Upper lobe of left lung (tissue), 6 donors: ENCODE data around the gene CACNA2D2. TPM values are rescaled to one million over a fixed set of nuclear protein-coding genes. Genes with fewer than 3 reads are reported as not detected.

Source experiments
- ATAC-seq, 2 donors: fragments of 200-7000 bp; cut with Tn5 transposase; one replicate each; pipeline ENCODE4 v1.9.1; 2022; ENCODE audit warnings: mild to moderate bottlenecking in 2 of 2, moderate library complexity in 2 of 2; ENCODE audit not compliant: low FRiP score in 2 of 2
- DNase-seq, 2 donors: peaks; one replicate each; pipeline ENCODE4 v3.0.0-alpha.2; 2019 to 2020
- H3K27ac ChIP-seq, 4 donors: fragments of 200-600 bp; sonication (generic); one replicate each; pipeline ENCODE4 v1.5.1; 2016 to 2019
- H3K27me3 ChIP-seq, 4 donors: fragments of 200-600 bp; sonication (generic); one replicate each; pipeline ENCODE4 v1.5.1; 2017 to 2019
- H3K36me3 ChIP-seq, 4 donors: fragments of 200-600 bp; sonication (generic); one replicate each; pipeline ENCODE4 v1.5.1; 2016 to 2019
- H3K4me1 ChIP-seq, 4 donors: fragments of 200-600 bp; sonication (generic); one replicate each; pipeline ENCODE4 v1.5.1; 2018 to 2019
- H3K4me3 ChIP-seq, 4 donors: fragments of 200-600 bp; sonication (generic); one replicate each; pipeline ENCODE4 v1.5.1; 2017 to 2019; ENCODE audit warnings: mild to moderate bottlenecking in 2 of 4, moderate library complexity in 1 of 4
- H3K9me3 ChIP-seq, 4 donors: fragments of 200-600 bp; sonication (generic); one replicate each; pipeline ENCODE4 v1.5.1; 2018 to 2019
- EP300 ChIP-seq, 4 donors: sonication (generic); formaldehyde crosslinking; IDR thresholded peaks; one replicate each; pipeline ENCODE4 v1.5.1; 2017; ENCODE audit warnings: antibody characterized with exemption in 4 of 4, control low read depth in 2 of 4
- POLR2A ChIP-seq, 4 donors: fragments of 450-650 bp; IDR thresholded peaks; one replicate each; pipeline ENCODE4 v1.5.1; 2016 to 2017; ENCODE audit warnings: antibody characterized with exemption in 4 of 4, mild to moderate bottlenecking in 2 of 4
- POLR2AphosphoS5 ChIP-seq, 2 donors: sonication (generic); formaldehyde crosslinking; IDR thresholded peaks; one replicate each; pipeline ENCODE4 v1.5.1; 2017; ENCODE audit warnings: antibody characterized with exemption in 2 of 2
- WGBS, 2 donors: methylation state at CpG; one replicate each; pipeline ENCODE4 v1.1.5; 2017 to 2018; 5-methylcytosine and 5-hydroxymethylcytosine counted together
- total RNA-seq, 6 donors: library from RNA; depleted of rRNA in 4 of 6; stranded (reverse); fragments of >200 nt in 4 of 6; gene quantifications; one replicate each; pipeline versions ENCODE4 v1.1.0 to v1.2.1, GENCODE V29; 2016 to 2021
- TF ChIP-seq, protein P1 (sequence below), 6 experiments: fragments of 450-650 bp in 4 of 6; fragments of 200-600 bp in 2 of 6; sonication (generic) in 2 of 6; IDR thresholded peaks; one replicate each; pipeline ENCODE4 v1.5.1; 2016 to 2019; ENCODE audit warnings: antibody characterized with exemption in 6 of 6
- donor health status: DM: no; HTN: no; CAD: no; lungs with moderate emphysema.
- donor health status: DM: no; HTN: yes; CAD: no; lungs with severe emphysema.

CACNA2D2 gene
- total RNA-seq, 6 donors from 2014 or later = 71.5 to 213 (median 113) TPM

DNA sequence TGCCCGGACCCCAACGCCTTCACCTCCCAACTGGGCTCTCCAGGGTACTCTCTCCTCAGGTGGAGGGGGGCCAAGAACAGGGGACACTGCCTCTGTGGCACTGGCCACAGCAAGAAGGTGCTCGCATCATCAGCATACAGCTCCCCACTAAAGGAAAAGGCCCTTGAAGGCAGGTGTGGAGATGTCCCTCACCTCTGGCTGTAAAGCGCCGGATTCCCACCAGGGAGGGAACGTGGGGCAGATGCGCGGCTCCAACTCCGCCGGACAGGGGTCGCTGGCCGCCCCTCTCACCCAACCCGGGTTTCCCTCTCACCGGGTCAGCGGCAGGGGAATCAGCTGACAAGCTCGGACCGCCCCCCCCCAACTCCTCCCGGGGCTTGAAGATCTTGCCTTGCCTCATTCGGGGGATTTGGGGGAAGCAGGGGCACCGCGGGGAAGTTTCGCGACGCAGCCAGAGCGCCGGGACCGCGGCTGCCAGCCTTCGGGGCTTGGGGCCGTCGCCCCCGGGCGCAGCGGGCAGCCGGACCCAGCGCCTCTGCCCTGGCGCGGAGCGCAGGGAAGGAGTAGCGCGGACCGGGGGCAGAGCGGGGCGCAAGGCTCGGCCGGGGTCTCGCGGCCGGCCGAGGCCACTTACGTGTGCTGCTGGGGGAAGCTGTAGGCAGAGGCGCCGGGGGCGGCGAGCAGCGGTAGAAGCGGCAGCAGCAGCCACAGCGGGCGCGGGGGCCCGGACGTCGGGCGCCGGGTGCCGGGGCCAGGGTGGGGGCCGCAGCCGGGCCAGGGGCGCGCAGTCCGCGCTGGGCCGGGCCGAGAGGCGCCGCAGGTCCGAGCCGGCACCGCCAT is 630 bp downstream of the CACNA2D2 start:
- Histone ChIP-seq H3K27ac (peak overlapping the region in 3 of 4 donors; percentile 35 to 81 (median 80)), H3K4me1 (peaks cover 5 to 34% (median 16%) of the 10 kb centered on the region in 4 donors), H3K9me3 (no peaks in the 10 kb centered on the region), H3K27me3 (peaks cover 0 to 4% (median 0%) of the 10 kb centered on the region in 4 donors), H3K36me3 (no peaks in the 10 kb centered on the region), H3K4me3 (peak overlapping the region; percentile 29 to 86 (median 74))
- 4 to 8% methylated on average over 2 to 18 of the region's 79 CpGs for WGBS, 2 donors
- DNase-seq = peak in 1 of 2 donors; percentile 80
- TF ChIP-seq POLR2AphosphoS5 (IDR thresholded peaks at IDR 0.05) = no peak
- TF ChIP-seq, protein P1, sequence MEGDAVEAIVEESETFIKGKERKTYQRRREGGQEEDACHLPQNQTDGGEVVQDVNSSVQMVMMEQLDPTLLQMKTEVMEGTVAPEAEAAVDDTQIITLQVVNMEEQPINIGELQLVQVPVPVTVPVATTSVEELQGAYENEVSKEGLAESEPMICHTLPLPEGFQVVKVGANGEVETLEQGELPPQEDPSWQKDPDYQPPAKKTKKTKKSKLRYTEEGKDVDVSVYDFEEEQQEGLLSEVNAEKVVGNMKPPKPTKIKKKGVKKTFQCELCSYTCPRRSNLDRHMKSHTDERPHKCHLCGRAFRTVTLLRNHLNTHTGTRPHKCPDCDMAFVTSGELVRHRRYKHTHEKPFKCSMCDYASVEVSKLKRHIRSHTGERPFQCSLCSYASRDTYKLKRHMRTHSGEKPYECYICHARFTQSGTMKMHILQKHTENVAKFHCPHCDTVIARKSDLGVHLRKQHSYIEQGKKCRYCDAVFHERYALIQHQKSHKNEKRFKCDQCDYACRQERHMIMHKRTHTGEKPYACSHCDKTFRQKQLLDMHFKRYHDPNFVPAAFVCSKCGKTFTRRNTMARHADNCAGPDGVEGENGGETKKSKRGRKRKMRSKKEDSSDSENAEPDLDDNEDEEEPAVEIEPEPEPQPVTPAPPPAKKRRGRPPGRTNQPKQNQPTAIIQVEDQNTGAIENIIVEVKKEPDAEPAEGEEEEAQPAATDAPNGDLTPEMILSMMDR (IDR thresholded peaks at IDR 0.05) = peak in 1 of 6 experiments; percentile 6
- no peak for ATAC-seq

DNA sequence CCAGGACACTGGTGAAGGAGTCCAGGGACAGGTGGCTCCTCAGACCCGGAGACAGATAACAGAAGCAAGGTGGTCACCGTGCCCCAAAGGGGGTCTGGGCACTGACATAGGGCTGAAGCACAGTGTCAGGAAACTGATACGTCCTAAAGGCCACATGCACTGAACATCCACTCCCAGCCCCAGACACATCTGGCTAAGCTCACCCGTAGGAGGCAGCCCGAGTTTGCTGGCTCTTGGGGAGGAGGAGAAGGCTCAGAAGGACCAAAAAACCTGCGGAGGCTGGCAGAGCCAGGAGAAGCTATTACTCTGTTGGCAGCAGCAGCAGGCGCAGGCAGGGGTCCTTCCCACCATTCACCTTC is 1.2 kb downstream of the CACNA2D2 start:
- DNase-seq (no peak), ATAC-seq (no peak)
- TF ChIP-seq POLR2AphosphoS5 (IDR thresholded peaks at IDR 0.05) (no peak), EP300 (IDR thresholded peaks at IDR 0.05) (no peak), POLR2A (IDR thresholded peaks at IDR 0.05) (no peak)
- TF ChIP-seq, protein P1 (IDR thresholded peaks at IDR 0.05) = no peak
- 22 to 38% methylated on average over 7 of the region's 7 CpGs for WGBS, 2 donors
- H3K4me1 ChIP-seq = peaks cover 5 to 37% (median 16%) of the 10 kb centered on the region in 4 donors
- H3K9me3 ChIP-seq = no peaks in the 10 kb centered on the region
- H3K4me3 ChIP-seq = peak overlapping the region; percentile 29 to 86 (median 74)
- H3K27me3 ChIP-seq = peaks cover 0 to 4% (median 0%) of the 10 kb centered on the region in 4 donors
- peak overlapping the region in 2 of 4 donors; percentile 80 to 81 for H3K27ac ChIP-seq
- no peaks in the 10 kb centered on the region for H3K36me3 ChIP-seq

DNA sequence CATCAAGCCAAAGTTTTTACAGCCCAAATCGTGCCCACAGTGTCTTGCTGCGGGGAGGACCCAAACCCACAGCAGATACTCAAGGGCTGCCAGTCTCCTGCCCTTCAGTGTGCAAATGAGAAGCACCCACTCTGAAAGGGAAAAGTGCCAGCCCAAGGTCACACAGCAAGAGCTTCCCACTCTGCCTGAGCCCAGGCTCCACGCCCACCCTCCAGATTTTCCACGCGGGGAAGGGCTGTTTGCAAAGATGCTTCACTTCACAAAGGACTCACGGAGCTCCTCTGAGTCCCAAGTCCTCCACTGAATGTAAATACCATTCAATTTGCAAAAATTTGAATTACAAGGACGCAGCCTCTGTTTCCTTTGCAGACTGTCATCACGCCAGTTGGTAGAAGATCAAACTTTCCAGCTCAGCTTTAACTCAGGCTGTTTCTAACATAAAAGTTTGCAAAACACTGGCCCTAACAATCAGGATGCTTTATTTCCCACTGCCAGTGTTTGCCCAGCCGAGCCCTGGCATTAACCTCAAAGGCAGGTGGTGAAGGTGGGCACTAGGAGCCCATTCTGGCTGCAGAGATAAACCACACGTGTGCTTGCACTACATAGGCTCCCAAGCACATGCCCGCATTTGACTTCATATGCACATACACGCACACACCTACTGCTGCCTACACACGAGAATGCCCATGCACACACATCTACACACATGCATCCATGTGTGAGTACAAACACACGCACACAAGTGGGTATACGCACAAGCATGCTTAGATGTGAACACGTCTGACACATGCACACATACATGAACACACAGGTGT is 7.6 kb downstream of the CACNA2D2 start:
- peaks cover 0 to 49% (median 2%) of the 10 kb centered on the region in 4 donors for H3K4me1 ChIP-seq
- H3K36me3 ChIP-seq = no peaks in the 10 kb centered on the region
- WGBS, 2 donors = 75 to 78% methylated on average over 15 to 16 of the region's 16 CpGs
- no peak overlapping the region for H3K4me3 ChIP-seq
- no peaks in the 10 kb centered on the region for H3K9me3 ChIP-seq
- DNase-seq (no peak), ATAC-seq (no peak)
- no peaks in the 10 kb centered on the region for H3K27me3 ChIP-seq
- TF ChIP-seq EP300 (IDR thresholded peaks at IDR 0.05) = no peak
- TF ChIP-seq, protein P1 (IDR thresholded peaks at IDR 0.05) = no peak
- TF ChIP-seq POLR2AphosphoS5 (IDR thresholded peaks at IDR 0.05) = no peak
- no peak for TF ChIP-seq POLR2A (IDR thresholded peaks at IDR 0.05)
- no peak overlapping the region for H3K27ac ChIP-seq

DNA sequence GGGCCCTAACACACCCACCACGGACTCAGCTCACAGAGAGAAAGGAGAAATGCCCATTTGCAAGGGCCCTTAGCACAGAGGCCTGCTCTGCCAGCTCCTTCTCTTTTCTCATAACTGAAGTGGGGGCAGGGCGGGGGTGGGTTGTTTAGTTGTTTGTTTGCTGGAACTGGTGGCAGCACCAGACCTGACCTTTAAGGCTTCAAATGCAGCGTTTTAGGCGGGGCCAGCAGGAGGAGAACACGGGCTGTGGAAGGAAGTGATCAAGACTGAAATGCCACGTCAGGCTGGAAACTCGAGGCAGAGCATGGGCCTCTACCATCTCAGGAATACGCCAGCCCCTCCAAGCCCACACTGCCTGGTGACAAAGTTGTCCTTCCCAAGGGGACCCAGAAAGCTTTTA is 9.3 kb downstream of the CACNA2D2 start:
- TF ChIP-seq EP300 (IDR thresholded peaks at IDR 0.05) (no peak), POLR2AphosphoS5 (IDR thresholded peaks at IDR 0.05) (no peak), POLR2A (IDR thresholded peaks at IDR 0.05) (no peak)
- TF ChIP-seq, protein P1 (IDR thresholded peaks at IDR 0.05) = no peak
- Histone ChIP-seq H3K4me3 (no peak overlapping the region), H3K27ac (no peak overlapping the region)

More for the DNA sequence above, 9.3 kb downstream of the CACNA2D2 start:
- no peaks in the 10 kb centered on the region for H3K36me3 ChIP-seq
- no peaks in the 10 kb centered on the region for H3K9me3 ChIP-seq
- H3K4me1 ChIP-seq = peaks cover 0 to 38% (median 2%) of the 10 kb centered on the region in 4 donors
- WGBS, 2 donors = 69 to 71% methylated on average over 6 to 8 of the region's 8 CpGs
- H3K27me3 ChIP-seq = no peaks in the 10 kb centered on the region
- ATAC-seq (no peak), DNase-seq (no peak)
